IMR-90 (cell line): ENCODE measurements around the gene ZNF175. TPM values are rescaled to one million over a fixed set of nuclear protein-coding genes. Genes with fewer than 3 reads are reported as not detected.

Experiments
- ATAC-seq: fragments of 200-7000 bp; cut with Tn5 transposase; 2 replicates; pipeline ENCODE4 v1.9.1; 2020; ENCODE audit warnings: low read depth, mild to moderate bottlenecking, moderate library complexity
- BruUV-seq: library from RNA; stranded (reverse); fragments of 400-500 nt; replicated peaks from 2 replicates; lab custom pipeline; 2021; lab: Mats Ljungman, UMichigan
- CTCF ChIA-PET: fragments of 300-600 bp; formaldehyde crosslinking; extraction: SDS; loops from one replicate; lab custom pipeline; 2021; ENCODE audit warnings: antibody characterized with exemption; lab: Yijun Ruan, JAX
- POLR2A ChIA-PET: fragments of 300-600 bp; sonication (Branson Sonifier 250); formaldehyde crosslinking; loops from one replicate; lab custom pipeline; 2022; ENCODE audit warnings: antibody characterized with exemption; ENCODE audit not compliant: unreplicated experiment; lab: Charles Lee
- DNase-seq: peaks from one replicate; pipeline ENCODE4 v3.0.0; 2013
- H2AFZ ChIP-seq: replicated peaks from 2 replicates; pipeline ENCODE3; 2013; ENCODE audit warnings: low read length, mild to moderate bottlenecking; ENCODE audit not compliant: poor library complexity
- H2AK5ac ChIP-seq: 2 replicates; pipeline ENCODE4 v1.6.1; 2013; ENCODE audit warnings: low read depth, low read length, inconsistent platforms
- H2AK9ac ChIP-seq: replicated peaks from 2 replicates; pipeline ENCODE3; 2013; ENCODE audit warnings: mild to moderate bottlenecking, low read depth, low read length, moderate library complexity; ENCODE audit not compliant: poor library complexity
- H2BK120ac ChIP-seq: 2 replicates; pipeline ENCODE4 v1.6.1; 2013; ENCODE audit warnings: low read depth, low read length, inconsistent platforms
- H2BK15ac ChIP-seq: 3 replicates; pipeline ENCODE4 v1.6.1; 2013; ENCODE audit warnings: low read depth, low read length, inconsistent platforms
- H2BK20ac ChIP-seq: 2 replicates; pipeline ENCODE4 v1.6.1; 2013; ENCODE audit warnings: low read depth, mild to moderate bottlenecking, inconsistent platforms, low read length, moderate library complexity
- H2BK5ac ChIP-seq: 2 replicates; pipeline ENCODE4 v1.6.1; 2013; ENCODE audit warnings: mild to moderate bottlenecking, low read depth, low read length, inconsistent platforms; ENCODE audit not compliant: poor library complexity, severe bottlenecking
- H3K14ac ChIP-seq: replicated peaks from 2 replicates; pipeline ENCODE4 v1.6.1; 2013; ENCODE audit warnings: low read depth, low read length, inconsistent platforms
- H3K18ac ChIP-seq: 2 replicates; pipeline ENCODE4 v1.6.1; 2013; ENCODE audit warnings: low read depth, low read length, control low read depth
- H3K23ac ChIP-seq: 2 replicates; pipeline ENCODE4 v1.6.1; 2013; ENCODE audit warnings: low read depth, low read length, inconsistent platforms
- H3K27ac ChIP-seq: 2 replicates; pipeline ENCODE4 v1.5.1; 2013; ENCODE audit warnings: mild to moderate bottlenecking, control low read depth, low read length; ENCODE audit not compliant: insufficient read depth
- H3K27me3 ChIP-seq: 2 replicates; pipeline ENCODE4 v1.6.1; 2013; ENCODE audit warnings: low read length; ENCODE audit not compliant: control insufficient read depth, insufficient read depth
- H3K36me3 ChIP-seq: 2 replicates; pipeline ENCODE4 v1.6.1; 2013; ENCODE audit warnings: low read length, mixed read lengths; ENCODE audit not compliant: control insufficient read depth, insufficient read depth
- H3K4ac ChIP-seq: 2 replicates; pipeline ENCODE4 v1.6.1; 2013; ENCODE audit warnings: low read depth, low read length, inconsistent platforms
- H3K4me1 ChIP-seq: 2 replicates; pipeline ENCODE4 v1.6.1; 2013; ENCODE audit warnings: low read length, mixed read lengths; ENCODE audit not compliant: control insufficient read depth, insufficient read depth
- H3K4me2 ChIP-seq: 2 replicates; pipeline ENCODE4 v1.6.1; 2013; ENCODE audit warnings: low read depth, mild to moderate bottlenecking, control low read depth, low read length, moderate library complexity
- H3K4me3 ChIP-seq: 2 replicates; pipeline ENCODE4 v1.5.1; 2013; ENCODE audit warnings: low read depth, mild to moderate bottlenecking, control low read depth, low read length, moderate library complexity; ENCODE audit not compliant: insufficient read depth
- H3K56ac ChIP-seq: 2 replicates; pipeline ENCODE4 v1.6.1; 2013; ENCODE audit warnings: low read length, inconsistent platforms; ENCODE audit not compliant: insufficient read depth; ENCODE audit errors: extremely low read depth
- H3K79me1 ChIP-seq, 2 experiments: 2 replicates each; pipeline ENCODE4 v1.6.1; 2013; ENCODE audit warnings: low read length in 2 of 2, inconsistent platforms in 1 of 2, low read depth in 1 of 2
- H3K9ac ChIP-seq: 2 replicates; pipeline ENCODE4 v1.6.1; 2013; ENCODE audit warnings: low read depth, low read length, control low read depth
- H3K9me1 ChIP-seq: 2 replicates; pipeline ENCODE4 v1.6.1; 2013; ENCODE audit warnings: low read length, inconsistent platforms; ENCODE audit not compliant: insufficient read depth
- H3K9me3 ChIP-seq: 2 replicates; pipeline ENCODE4 v1.6.1; 2013; ENCODE audit warnings: low read length; ENCODE audit not compliant: control insufficient read depth, insufficient read depth
- H4K20me1 ChIP-seq: 2 replicates; pipeline ENCODE4 v1.6.1; 2013; ENCODE audit warnings: low read length, inconsistent platforms; ENCODE audit not compliant: insufficient read depth
- H4K5ac ChIP-seq: 2 replicates; pipeline ENCODE4 v1.6.1; 2013; ENCODE audit warnings: mild to moderate bottlenecking, low read depth, low read length, control low read depth
- H4K8ac ChIP-seq, 2 experiments: 2 replicates each; pipeline ENCODE4 v1.6.1; 2013; ENCODE audit warnings: low read depth in 2 of 2, low read length in 2 of 2, control low read depth in 1 of 2, inconsistent platforms in 1 of 2
- H4K91ac ChIP-seq: 2 replicates; pipeline ENCODE4 v1.6.1; 2013; ENCODE audit warnings: low read depth, low read length, inconsistent platforms; ENCODE audit not compliant: insufficient read depth
- CTCF ChIP-seq: conservative IDR thresholded peaks from 2 replicates; pipeline ENCODE4 v1.5.1; 2012; ENCODE audit warnings: mild to moderate bottlenecking, low read depth, low read length, improper control_type of control experiment
- POLR2A ChIP-seq: IDR thresholded peaks from 2 replicates; pipeline ENCODE4 v1.6.1; 2012; ENCODE audit warnings: mild to moderate bottlenecking, low read depth, low read length
- WGBS, 2 experiments: methylation state at CpG; one replicate each; pipeline versions ENCODE4 v1.1.5 to v1.1.7; 2013; ENCODE audit warnings: missing lambda C conversion rate in 2 of 2; ENCODE audit not compliant: insufficient read length in 1 of 2; ENCODE audit errors: extremely low coverage in 2 of 2; 5-methylcytosine and 5-hydroxymethylcytosine counted together
- dilution Hi-C: fragments of 300-500 bp; cut with HindIII; formaldehyde crosslinking; loops from one replicate; pipeline ENCODE4 v1.14.3; 2018; ENCODE audit warnings: low sequenced_read_pairs; ENCODE audit not compliant: unreplicated experiment
- in situ Hi-C: fragments of 300-500 bp; cut with MboI; formaldehyde crosslinking; loops from 3 replicates; pipeline ENCODE4 v1.14.3; 2019; ENCODE audit warnings: low sequenced_read_pairs, inconsistent platforms, mixed read lengths
- intact Hi-C: fragments of 100-400 bp; cut with micrococcal nuclease; formaldehyde crosslinking; loops from 2 replicates; pipeline ENCODE4 v1.10.0; 2022
- polyA plus RNA-seq, 3 experiments: library from polyadenylated mRNA; depleted of rRNA; stranded (reverse); fragments of >200 nt; gene quantifications; 2 replicates each; pipeline ENCODE4 v1.2.3, GENCODE V29; 2012; ENCODE audit warnings: low replicate concordance in 1 of 3
- total RNA-seq: library from RNA; depleted of rRNA; stranded (reverse); fragments of >200 nt; gene quantifications from 2 replicates; pipeline ENCODE4 v1.2.3, GENCODE V29; 2012

Gene ZNF175
- total and polyA plus RNA-seq, 2 of the 4 experiments (the other 2 are of a cell fraction) = 3.6 to 8.4 TPM

- H3K27ac ChIP-seq = peak overlapping the region; percentile 8; the same call in 1 of the 2 replicates
- no peak overlapping the region for H2BK120ac ChIP-seq
- H3K14ac ChIP-seq = peak overlapping the region; percentile 36; the same call in 1 of the 2 replicates
- no peak overlapping the region for H2BK20ac ChIP-seq
- H3K36me3 ChIP-seq = no peaks in the 10 kb centered on the region
- H3K9ac ChIP-seq = peak overlapping the region; percentile 61
- no peak for DNase-seq
- no peaks in the 10 kb centered on the region for H3K9me3 ChIP-seq
- peak overlapping the region; percentile 56 for H3K4me3 ChIP-seq
- no TSS peak for BruUV-seq
- H2BK5ac ChIP-seq = no peak overlapping the region
- peaks cover 3% of the 10 kb centered on the region; the same call in 1 of the 2 replicates for H3K4me1 ChIP-seq
- no peak overlapping the region for H2BK15ac ChIP-seq
- H2AFZ ChIP-seq = peak overlapping the region; percentile 99
- peaks cover 6% of the 10 kb centered on the region for H3K9me1 ChIP-seq
- TF ChIP-seq CTCF (no peak), POLR2A (no peak)
- H2AK5ac ChIP-seq = no peak overlapping the region
- intact Hi-C loops (loop anchor here (5.0 kb wide), 1 partner anchor 486 kb away; the partner anchor contains the start of gene CTU1), dilution Hi-C loops (no loop called here), in situ Hi-C loops (no loop called here)
- peak overlapping the region; percentile 28 for H3K23ac ChIP-seq
- H3K18ac ChIP-seq = no peak overlapping the region
- no peaks in the 10 kb centered on the region for H4K20me1 ChIP-seq
- POLR2A ChIA-PET = interaction anchor here (0.6 kb wide), 1 partner anchor 98 kb away, joined by 4 read pairs; no protein-coding TSS in a partner anchor
- peak overlapping the region; percentile 84 for H2AK9ac ChIP-seq
- no peaks in the 10 kb centered on the region for H3K27me3 ChIP-seq
- no peak overlapping the region for H3K56ac ChIP-seq
- peaks cover 0 to 4% of the 10 kb centered on the region in 2 experiments; a peak in 1 of 4 replicates for H3K79me1 ChIP-seq
- WGBS, 2 experiments = 0% methylated on average over 1 of the region's 10 CpGs; no CpG with 5 or more reads in 1 of the 2 experiments
- peak overlapping the region; percentile 26 for H4K5ac ChIP-seq
- H4K8ac ChIP-seq = peak overlapping the region; percentile 74 to 76
- 0 out of 2 replicates have a peak overlapping the region, but pooled peaks have one; percentile 27 for H4K91ac ChIP-seq
- peak overlapping the region; percentile 67 for H3K4ac ChIP-seq
- CTCF ChIA-PET = no interaction called here
- no peak for ATAC-seq
- peak overlapping the region; percentile 92 for H3K4me2 ChIP-seq
Measured at GRCh38 chr19:51593138-51593890, 22.2 kb downstream of the ZNF175 start.
